GM23338 (cell line): Measurements from ENCODE around the gene SLC4A5. TPM values are rescaled to one million over a fixed set of nuclear protein-coding genes. Genes with fewer than 3 reads are reported as not detected.

Experiments used
- ATAC-seq: fragments of 200-7000 bp; cut with Tn5 transposase; 3 replicates; pipeline ENCODE4 v1.9.1; 2020
- DNase-seq: peaks from one replicate; pipeline ENCODE4 v3.0.0-alpha.2; 2015; ENCODE audit warnings: low spot score
- H2AFZ ChIP-seq: fragments of 200-600 bp; sonication (generic); 2 replicates; pipeline ENCODE4 v1.8.0; 2016; ENCODE audit warnings: antibody characterized with exemption, mild to moderate bottlenecking, moderate library complexity
- H3F3A ChIP-seq: fragments of 200-600 bp; sonication (generic); replicated peaks from 2 replicates; pipeline ENCODE4 v1.8.0; 2017; ENCODE audit warnings: antibody characterized with exemption, mixed run types, low read depth
- H3K27ac ChIP-seq: fragments of 200-600 bp; sonication (generic); 2 replicates; pipeline ENCODE4 v1.6.1; 2016; ENCODE audit warnings: low read depth
- H3K27me3 ChIP-seq: fragments of 200-600 bp; sonication (generic); 2 replicates; pipeline ENCODE4 v1.8.0; 2016; ENCODE audit warnings: mild to moderate bottlenecking, mixed run types, moderate library complexity; ENCODE audit not compliant: insufficient read depth
- H3K36me3 ChIP-seq: fragments of 200-600 bp; sonication (generic); 2 replicates; pipeline ENCODE4 v1.8.0; 2016; ENCODE audit warnings: mild to moderate bottlenecking; ENCODE audit not compliant: insufficient read depth
- H3K4me1 ChIP-seq: fragments of 200-600 bp; sonication (generic); 2 replicates; pipeline ENCODE4 v1.8.0; 2016; ENCODE audit warnings: mild to moderate bottlenecking, moderate library complexity; ENCODE audit not compliant: insufficient read depth
- H3K4me2 ChIP-seq: fragments of 200-600 bp; sonication (generic); 2 replicates; pipeline ENCODE4 v1.7.1; 2017; ENCODE audit warnings: mixed run types
- H3K4me3 ChIP-seq: fragments of 200-600 bp; sonication (generic); 2 replicates; pipeline ENCODE4 v1.6.1; 2016; ENCODE audit warnings: mixed run types
- H3K79me2 ChIP-seq: fragments of 200-600 bp; sonication (generic); replicated peaks from 2 replicates; pipeline ENCODE4 v1.8.0; 2017; ENCODE audit warnings: mild to moderate bottlenecking; ENCODE audit not compliant: insufficient read depth
- H3K9me2 ChIP-seq: fragments of 200-600 bp; sonication (generic); 2 replicates; pipeline ENCODE4 v1.8.0; 2017; ENCODE audit not compliant: insufficient read depth
- H4K20me1 ChIP-seq: fragments of 200-600 bp; sonication (generic); replicated peaks from 2 replicates; pipeline ENCODE4 v1.8.0; 2017; ENCODE audit warnings: mild to moderate bottlenecking; ENCODE audit not compliant: insufficient read depth
- H3K27ac Mint-ChIP-seq: 2 replicates; pipeline ENCODE4 v1.8.0; 2020; ENCODE audit warnings: inconsistent platforms, mild to moderate bottlenecking, moderate library complexity, mixed read lengths
- H3K27me3 Mint-ChIP-seq: 3 replicates; pipeline ENCODE4 v1.8.0; 2022; ENCODE audit warnings: low read depth, mild to moderate bottlenecking, moderate library complexity, mixed read lengths, inconsistent platforms; ENCODE audit not compliant: insufficient read depth, poor library complexity
- H3K36me3 Mint-ChIP-seq: 3 replicates; pipeline ENCODE4 v1.8.0; 2021; ENCODE audit warnings: low read depth, mild to moderate bottlenecking, inconsistent platforms, moderate library complexity, mixed read lengths
- H3K4me1 Mint-ChIP-seq: 3 replicates; pipeline ENCODE4 v1.8.0; 2020; ENCODE audit warnings: mild to moderate bottlenecking, inconsistent platforms, mixed read lengths
- H3K4me3 Mint-ChIP-seq: 3 replicates; pipeline ENCODE4 v1.8.0; 2021; ENCODE audit warnings: moderate library complexity, mild to moderate bottlenecking, inconsistent platforms, mixed read lengths
- H3K9me3 Mint-ChIP-seq: 3 replicates; pipeline ENCODE4 v1.8.0; 2020; ENCODE audit warnings: moderate library complexity, mild to moderate bottlenecking, inconsistent platforms, mixed read lengths
- CREB1 ChIP-seq: fragments of 250-450 bp; sonication (Bioruptor Pico); IDR thresholded peaks from 2 replicates; pipeline ENCODE4 v1.5.0; 2020; ENCODE audit warnings: low read depth, mild to moderate bottlenecking, moderate library complexity
- JUNB ChIP-seq: IDR thresholded peaks from one replicate; pipeline ENCODE4 v1.6.1; 2016; ENCODE audit warnings: antibody characterized with exemption; ENCODE audit not compliant: unreplicated experiment
- ZNF114 ChIP-seq: fragments of 250-450 bp; sonication (Bioruptor Pico); IDR thresholded peaks from 2 replicates; pipeline ENCODE4 v1.5.0; 2020; ENCODE audit warnings: mild to moderate bottlenecking, moderate library complexity
- long read RNA-seq: library from polyadenylated mRNA; unstranded; transcript quantifications from one replicate; pipeline ENCODE4 v2.0.0, GENCODE V29; 2020; ENCODE audit not compliant: unreplicated experiment
- polyA plus RNA-seq: library from polyadenylated mRNA; unstranded; fragments of >200 nt; fragmentation: Nextera tagmentation; extraction: Ambion mirVana; gene quantifications from 2 replicates; pipeline ENCODE4 v1.2.1, GENCODE V29; 2016
- total RNA-seq: library from RNA; depleted of rRNA; stranded (reverse); fragments of >200 nt; shearing (Covaris generic); gene quantifications from 2 replicates; pipeline ENCODE4 v1.2.3, GENCODE V29; 2014; rRNA removed
- TF ChIP-seq, protein P1 (sequence below): fragments of 250-450 bp; sonication (Bioruptor Pico); IDR thresholded peaks from 2 replicates; pipeline ENCODE4 v1.5.0; 2020; ENCODE audit warnings: mild to moderate bottlenecking, moderate library complexity
- TF ChIP-seq, protein P2 (sequence below): IDR thresholded peaks from one replicate; pipeline ENCODE4 v1.6.1; 2018; ENCODE audit warnings: antibody characterized with exemption; ENCODE audit not compliant: unreplicated experiment
- TF ChIP-seq, protein P3 (sequence below), 2 experiments: fragments of 200-600 bp in 1 of 2; sonication (generic) in 1 of 2; conservative IDR thresholded peaks; 2 replicates each; pipeline versions ENCODE4 v1.5.1 to v1.6.1; 2016 to 2017; ENCODE audit warnings: antibody characterized with exemption in 2 of 2, low read depth in 2 of 2, mild to moderate bottlenecking in 2 of 2, moderate library complexity in 1 of 2
- TF ChIP-seq, protein P4 (sequence below): IDR thresholded peaks from 2 replicates; pipeline ENCODE4 v1.6.1; 2016; ENCODE audit warnings: antibody characterized with exemption

Gene SLC4A5, protein sequence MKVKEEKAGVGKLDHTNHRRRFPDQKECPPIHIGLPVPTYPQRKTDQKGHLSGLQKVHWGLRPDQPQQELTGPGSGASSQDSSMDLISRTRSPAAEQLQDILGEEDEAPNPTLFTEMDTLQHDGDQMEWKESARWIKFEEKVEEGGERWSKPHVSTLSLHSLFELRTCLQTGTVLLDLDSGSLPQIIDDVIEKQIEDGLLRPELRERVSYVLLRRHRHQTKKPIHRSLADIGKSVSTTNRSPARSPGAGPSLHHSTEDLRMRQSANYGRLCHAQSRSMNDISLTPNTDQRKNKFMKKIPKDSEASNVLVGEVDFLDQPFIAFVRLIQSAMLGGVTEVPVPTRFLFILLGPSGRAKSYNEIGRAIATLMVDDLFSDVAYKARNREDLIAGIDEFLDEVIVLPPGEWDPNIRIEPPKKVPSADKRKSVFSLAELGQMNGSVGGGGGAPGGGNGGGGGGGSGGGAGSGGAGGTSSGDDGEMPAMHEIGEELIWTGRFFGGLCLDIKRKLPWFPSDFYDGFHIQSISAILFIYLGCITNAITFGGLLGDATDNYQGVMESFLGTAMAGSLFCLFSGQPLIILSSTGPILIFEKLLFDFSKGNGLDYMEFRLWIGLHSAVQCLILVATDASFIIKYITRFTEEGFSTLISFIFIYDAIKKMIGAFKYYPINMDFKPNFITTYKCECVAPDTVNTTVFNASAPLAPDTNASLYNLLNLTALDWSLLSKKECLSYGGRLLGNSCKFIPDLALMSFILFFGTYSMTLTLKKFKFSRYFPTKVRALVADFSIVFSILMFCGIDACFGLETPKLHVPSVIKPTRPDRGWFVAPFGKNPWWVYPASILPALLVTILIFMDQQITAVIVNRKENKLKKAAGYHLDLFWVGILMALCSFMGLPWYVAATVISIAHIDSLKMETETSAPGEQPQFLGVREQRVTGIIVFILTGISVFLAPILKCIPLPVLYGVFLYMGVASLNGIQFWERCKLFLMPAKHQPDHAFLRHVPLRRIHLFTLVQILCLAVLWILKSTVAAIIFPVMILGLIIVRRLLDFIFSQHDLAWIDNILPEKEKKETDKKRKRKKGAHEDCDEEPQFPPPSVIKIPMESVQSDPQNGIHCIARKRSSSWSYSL
- 0.24 and 0.89 TPM in 2 replicates for total RNA-seq
- polyA plus RNA-seq = 0.50 and 0.70 TPM in 2 replicates
- long read RNA-seq = 0 reads

DNA sequence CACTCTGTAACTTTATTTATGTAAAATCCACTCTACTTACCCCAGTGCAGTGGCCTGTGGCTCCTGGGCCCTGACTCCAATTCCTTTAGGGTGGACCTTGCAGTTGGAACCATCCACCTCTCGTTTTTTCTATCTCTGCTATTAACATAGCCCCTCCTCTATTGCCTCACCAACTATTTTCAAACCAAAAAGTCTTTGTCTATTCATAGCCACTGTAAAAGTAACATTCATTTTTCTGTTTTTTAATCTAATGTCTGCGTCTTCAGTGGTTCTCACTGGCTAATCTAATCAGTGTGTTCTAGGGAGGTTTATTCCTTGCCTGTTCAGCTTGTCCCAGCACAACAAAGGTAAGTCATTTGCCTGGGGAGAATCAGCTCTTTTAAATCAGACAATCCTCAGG is at the start of gene SLC4A5:
TSS of gene SLC4A5 (minus strand) at position 101 of the 400 bp plus-strand sequence. CDS start 28,393 bp downstream, outside the sequence.
- no peak within 1 kb of the TSS for H3K4me2 ChIP-seq
- Mint-ChIP-seq H3K27me3 (peaks cover 7% of the 10 kb centered on the region), H3K9me3 (no peaks in the 10 kb centered on the region), H3K4me3 (no peak within 1 kb of the TSS), H3K4me1 (no peaks in the 10 kb centered on the region; the same call in none of the 3 replicates), H3K36me3 (no peaks in the 10 kb centered on the region), H3K27ac (no peak within 1 kb of the TSS)
- peak within 1 kb of the TSS; percentile 38; the same call in 1 of the 2 replicates for H2AFZ ChIP-seq
- no peaks in the 10 kb centered on the region for H3F3A ChIP-seq
- H3K36me3 ChIP-seq = no peaks in the 10 kb centered on the region
- no peaks in the 10 kb centered on the region for H3K4me1 ChIP-seq
- TF ChIP-seq JUNB (no peak), CREB1 (CRISPR knock-in tag) (no peak), ZNF114 (CRISPR knock-in tag) (no peak)
- TF ChIP-seq, protein P1, sequence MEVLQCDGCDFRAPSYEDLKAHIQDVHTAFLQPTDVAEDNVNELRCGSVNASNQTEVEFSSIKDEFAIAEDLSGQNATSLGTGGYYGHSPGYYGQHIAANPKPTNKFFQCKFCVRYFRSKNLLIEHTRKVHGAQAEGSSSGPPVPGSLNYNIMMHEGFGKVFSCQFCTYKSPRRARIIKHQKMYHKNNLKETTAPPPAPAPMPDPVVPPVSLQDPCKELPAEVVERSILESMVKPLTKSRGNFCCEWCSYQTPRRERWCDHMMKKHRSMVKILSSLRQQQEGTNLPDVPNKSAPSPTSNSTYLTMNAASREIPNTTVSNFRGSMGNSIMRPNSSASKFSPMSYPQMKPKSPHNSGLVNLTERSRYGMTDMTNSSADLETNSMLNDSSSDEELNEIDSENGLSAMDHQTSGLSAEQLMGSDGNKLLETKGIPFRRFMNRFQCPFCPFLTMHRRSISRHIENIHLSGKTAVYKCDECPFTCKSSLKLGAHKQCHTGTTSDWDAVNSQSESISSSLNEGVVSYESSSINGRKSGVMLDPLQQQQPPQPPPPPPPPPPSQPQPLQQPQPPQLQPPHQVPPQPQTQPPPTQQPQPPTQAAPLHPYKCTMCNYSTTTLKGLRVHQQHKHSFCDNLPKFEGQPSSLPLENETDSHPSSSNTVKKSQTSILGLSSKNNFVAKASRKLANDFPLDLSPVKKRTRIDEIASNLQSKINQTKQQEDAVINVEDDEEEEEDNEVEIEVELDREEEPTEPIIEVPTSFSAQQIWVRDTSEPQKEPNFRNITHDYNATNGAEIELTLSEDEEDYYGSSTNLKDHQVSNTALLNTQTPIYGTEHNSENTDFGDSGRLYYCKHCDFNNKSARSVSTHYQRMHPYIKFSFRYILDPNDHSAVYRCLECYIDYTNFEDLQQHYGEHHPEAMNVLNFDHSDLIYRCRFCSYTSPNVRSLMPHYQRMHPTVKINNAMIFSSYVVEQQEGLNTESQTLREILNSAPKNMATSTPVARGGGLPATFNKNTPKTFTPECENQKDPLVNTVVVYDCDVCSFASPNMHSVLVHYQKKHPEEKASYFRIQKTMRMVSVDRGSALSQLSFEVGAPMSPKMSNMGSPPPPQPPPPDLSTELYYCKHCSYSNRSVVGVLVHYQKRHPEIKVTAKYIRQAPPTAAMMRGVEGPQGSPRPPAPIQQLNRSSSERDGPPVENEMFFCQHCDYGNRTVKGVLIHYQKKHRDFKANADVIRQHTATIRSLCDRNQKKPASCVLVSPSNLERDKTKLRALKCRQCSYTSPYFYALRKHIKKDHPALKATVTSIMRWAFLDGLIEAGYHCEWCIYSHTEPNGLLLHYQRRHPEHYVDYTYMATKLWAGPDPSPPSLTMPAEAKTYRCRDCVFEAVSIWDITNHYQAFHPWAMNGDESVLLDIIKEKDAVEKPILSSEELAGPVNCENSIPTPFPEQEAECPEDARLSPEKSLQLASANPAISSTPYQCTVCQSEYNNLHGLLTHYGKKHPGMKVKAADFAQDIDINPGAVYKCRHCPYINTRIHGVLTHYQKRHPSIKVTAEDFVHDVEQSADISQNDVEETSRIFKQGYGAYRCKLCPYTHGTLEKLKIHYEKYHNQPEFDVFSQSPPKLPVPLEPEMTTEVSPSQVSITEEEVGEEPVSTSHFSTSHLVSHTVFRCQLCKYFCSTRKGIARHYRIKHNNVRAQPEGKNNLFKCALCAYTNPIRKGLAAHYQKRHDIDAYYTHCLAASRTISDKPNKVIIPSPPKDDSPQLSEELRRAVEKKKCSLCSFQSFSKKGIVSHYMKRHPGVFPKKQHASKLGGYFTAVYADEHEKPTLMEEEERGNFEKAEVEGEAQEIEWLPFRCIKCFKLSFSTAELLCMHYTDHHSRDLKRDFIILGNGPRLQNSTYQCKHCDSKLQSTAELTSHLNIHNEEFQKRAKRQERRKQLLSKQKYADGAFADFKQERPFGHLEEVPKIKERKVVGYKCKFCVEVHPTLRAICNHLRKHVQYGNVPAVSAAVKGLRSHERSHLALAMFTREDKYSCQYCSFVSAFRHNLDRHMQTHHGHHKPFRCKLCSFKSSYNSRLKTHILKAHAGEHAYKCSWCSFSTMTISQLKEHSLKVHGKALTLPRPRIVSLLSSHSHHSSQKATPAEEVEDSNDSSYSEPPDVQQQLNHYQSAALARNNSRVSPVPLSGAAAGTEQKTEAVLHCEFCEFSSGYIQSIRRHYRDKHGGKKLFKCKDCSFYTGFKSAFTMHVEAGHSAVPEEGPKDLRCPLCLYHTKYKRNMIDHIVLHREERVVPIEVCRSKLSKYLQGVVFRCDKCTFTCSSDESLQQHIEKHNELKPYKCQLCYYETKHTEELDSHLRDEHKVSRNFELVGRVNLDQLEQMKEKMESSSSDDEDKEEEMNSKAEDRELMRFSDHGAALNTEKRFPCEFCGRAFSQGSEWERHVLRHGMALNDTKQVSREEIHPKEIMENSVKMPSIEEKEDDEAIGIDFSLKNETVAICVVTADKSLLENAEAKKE = no peak
- TF ChIP-seq, protein P2, sequence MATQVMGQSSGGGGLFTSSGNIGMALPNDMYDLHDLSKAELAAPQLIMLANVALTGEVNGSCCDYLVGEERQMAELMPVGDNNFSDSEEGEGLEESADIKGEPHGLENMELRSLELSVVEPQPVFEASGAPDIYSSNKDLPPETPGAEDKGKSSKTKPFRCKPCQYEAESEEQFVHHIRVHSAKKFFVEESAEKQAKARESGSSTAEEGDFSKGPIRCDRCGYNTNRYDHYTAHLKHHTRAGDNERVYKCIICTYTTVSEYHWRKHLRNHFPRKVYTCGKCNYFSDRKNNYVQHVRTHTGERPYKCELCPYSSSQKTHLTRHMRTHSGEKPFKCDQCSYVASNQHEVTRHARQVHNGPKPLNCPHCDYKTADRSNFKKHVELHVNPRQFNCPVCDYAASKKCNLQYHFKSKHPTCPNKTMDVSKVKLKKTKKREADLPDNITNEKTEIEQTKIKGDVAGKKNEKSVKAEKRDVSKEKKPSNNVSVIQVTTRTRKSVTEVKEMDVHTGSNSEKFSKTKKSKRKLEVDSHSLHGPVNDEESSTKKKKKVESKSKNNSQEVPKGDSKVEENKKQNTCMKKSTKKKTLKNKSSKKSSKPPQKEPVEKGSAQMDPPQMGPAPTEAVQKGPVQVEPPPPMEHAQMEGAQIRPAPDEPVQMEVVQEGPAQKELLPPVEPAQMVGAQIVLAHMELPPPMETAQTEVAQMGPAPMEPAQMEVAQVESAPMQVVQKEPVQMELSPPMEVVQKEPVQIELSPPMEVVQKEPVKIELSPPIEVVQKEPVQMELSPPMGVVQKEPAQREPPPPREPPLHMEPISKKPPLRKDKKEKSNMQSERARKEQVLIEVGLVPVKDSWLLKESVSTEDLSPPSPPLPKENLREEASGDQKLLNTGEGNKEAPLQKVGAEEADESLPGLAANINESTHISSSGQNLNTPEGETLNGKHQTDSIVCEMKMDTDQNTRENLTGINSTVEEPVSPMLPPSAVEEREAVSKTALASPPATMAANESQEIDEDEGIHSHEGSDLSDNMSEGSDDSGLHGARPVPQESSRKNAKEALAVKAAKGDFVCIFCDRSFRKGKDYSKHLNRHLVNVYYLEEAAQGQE = no peak
- TF ChIP-seq, protein P3, sequence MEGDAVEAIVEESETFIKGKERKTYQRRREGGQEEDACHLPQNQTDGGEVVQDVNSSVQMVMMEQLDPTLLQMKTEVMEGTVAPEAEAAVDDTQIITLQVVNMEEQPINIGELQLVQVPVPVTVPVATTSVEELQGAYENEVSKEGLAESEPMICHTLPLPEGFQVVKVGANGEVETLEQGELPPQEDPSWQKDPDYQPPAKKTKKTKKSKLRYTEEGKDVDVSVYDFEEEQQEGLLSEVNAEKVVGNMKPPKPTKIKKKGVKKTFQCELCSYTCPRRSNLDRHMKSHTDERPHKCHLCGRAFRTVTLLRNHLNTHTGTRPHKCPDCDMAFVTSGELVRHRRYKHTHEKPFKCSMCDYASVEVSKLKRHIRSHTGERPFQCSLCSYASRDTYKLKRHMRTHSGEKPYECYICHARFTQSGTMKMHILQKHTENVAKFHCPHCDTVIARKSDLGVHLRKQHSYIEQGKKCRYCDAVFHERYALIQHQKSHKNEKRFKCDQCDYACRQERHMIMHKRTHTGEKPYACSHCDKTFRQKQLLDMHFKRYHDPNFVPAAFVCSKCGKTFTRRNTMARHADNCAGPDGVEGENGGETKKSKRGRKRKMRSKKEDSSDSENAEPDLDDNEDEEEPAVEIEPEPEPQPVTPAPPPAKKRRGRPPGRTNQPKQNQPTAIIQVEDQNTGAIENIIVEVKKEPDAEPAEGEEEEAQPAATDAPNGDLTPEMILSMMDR (conservative IDR thresholded peaks at IDR 0.05; ENCODE audit: low read depth in 2 of 2) = no peak
- TF ChIP-seq, protein P4, sequence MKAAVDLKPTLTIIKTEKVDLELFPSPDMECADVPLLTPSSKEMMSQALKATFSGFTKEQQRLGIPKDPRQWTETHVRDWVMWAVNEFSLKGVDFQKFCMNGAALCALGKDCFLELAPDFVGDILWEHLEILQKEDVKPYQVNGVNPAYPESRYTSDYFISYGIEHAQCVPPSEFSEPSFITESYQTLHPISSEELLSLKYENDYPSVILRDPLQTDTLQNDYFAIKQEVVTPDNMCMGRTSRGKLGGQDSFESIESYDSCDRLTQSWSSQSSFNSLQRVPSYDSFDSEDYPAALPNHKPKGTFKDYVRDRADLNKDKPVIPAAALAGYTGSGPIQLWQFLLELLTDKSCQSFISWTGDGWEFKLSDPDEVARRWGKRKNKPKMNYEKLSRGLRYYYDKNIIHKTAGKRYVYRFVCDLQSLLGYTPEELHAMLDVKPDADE = no peak
- DNase-seq = no peak
- no peaks in the 10 kb centered on the region for H3K79me2 ChIP-seq
- no peaks in the 10 kb centered on the region for H4K20me1 ChIP-seq
- no peaks in the 10 kb centered on the region for H3K27me3 ChIP-seq
- peaks cover 3% of the 10 kb centered on the region; the same call in 1 of the 2 replicates for H3K9me2 ChIP-seq
- no peak for ATAC-seq
- H3K4me3 ChIP-seq = no peak within 1 kb of the TSS
- H3K27ac ChIP-seq = no peak within 1 kb of the TSS
